Smooth muscle cell (in vitro differentiated cells): ENCODE data around the gene AP3S2. TPM values are rescaled to one million over a fixed set of nuclear protein-coding genes. Genes with fewer than 3 reads are reported as not detected.

Experiments
- DNase-seq: peaks from one replicate; lab custom pipeline; 2025; ENCODE audit not compliant: unreplicated experiment; lab: John Stamatoyannopoulos, UW
- H2AFZ ChIP-seq: fragments of 200-600 bp; sonication (generic); 2 replicates; pipeline ENCODE4 v1.6.0; 2016; ENCODE audit warnings: antibody characterized with exemption, low read depth, mild to moderate bottlenecking
- H3F3A ChIP-seq: fragments of 200-600 bp; sonication (generic); 2 replicates; pipeline ENCODE4 v1.6.0; 2017; ENCODE audit warnings: antibody characterized with exemption, low read depth
- H3K27ac ChIP-seq: fragments of 200-600 bp; sonication (generic); 2 replicates; pipeline ENCODE4 v1.5.1; 2016; ENCODE audit warnings: low read depth, mild to moderate bottlenecking
- H3K27me3 ChIP-seq: fragments of 200-600 bp; sonication (generic); 2 replicates; pipeline ENCODE4 v1.6.1; 2016; ENCODE audit warnings: low read depth, mild to moderate bottlenecking
- H3K36me3 ChIP-seq: fragments of 200-600 bp; sonication (generic); 2 replicates; pipeline ENCODE4 v1.5.1; 2016; ENCODE audit warnings: low read depth
- H3K4me1 ChIP-seq: fragments of 200-600 bp; sonication (generic); 2 replicates; pipeline ENCODE4 v1.5.1; 2016; ENCODE audit warnings: low read depth
- H3K4me2 ChIP-seq: fragments of 200-600 bp; sonication (generic); 2 replicates; pipeline ENCODE4 v1.6.0; 2016; ENCODE audit warnings: mild to moderate bottlenecking
- H3K4me3 ChIP-seq: fragments of 200-600 bp; sonication (generic); 2 replicates; pipeline ENCODE4 v1.5.1; 2016; ENCODE audit warnings: mild to moderate bottlenecking
- H3K79me2 ChIP-seq: fragments of 200-600 bp; sonication (generic); 2 replicates; pipeline ENCODE4 v1.6.0; 2016; ENCODE audit warnings: low read depth, mild to moderate bottlenecking
- H3K9ac ChIP-seq: fragments of 200-600 bp; sonication (generic); 2 replicates; pipeline ENCODE4 v1.6.0; 2016; ENCODE audit warnings: low read depth
- H3K9me3 ChIP-seq: fragments of 200-600 bp; sonication (generic); replicated peaks from 2 replicates; pipeline ENCODE4 v1.5.1; 2016; ENCODE audit warnings: low read depth
- H4K20me1 ChIP-seq: fragments of 200-600 bp; sonication (generic); 2 replicates; pipeline ENCODE4 v1.6.0; 2016; ENCODE audit warnings: low read depth
- WGBS: methylation state at CpG from one replicate; pipeline ENCODE4 v1.1.7; 2016; ENCODE audit warnings: low lambda C conversion rate; 5-methylcytosine and 5-hydroxymethylcytosine counted together
- polyA plus RNA-seq: library from polyadenylated mRNA; unstranded; fragments of >200 nt; fragmentation: Nextera tagmentation; extraction: Ambion mirVana; gene quantifications from 2 replicates; pipeline ENCODE4 v1.2.1, GENCODE V29; 2016
- total RNA-seq: library from RNA; depleted of rRNA; stranded (reverse); fragments of >200 nt; gene quantifications from 2 replicates; pipeline ENCODE4 v1.2.3, GENCODE V29; 2014
- TF ChIP-seq, protein P1 (sequence below): fragments of 200-600 bp; sonication (generic); IDR thresholded peaks from 2 replicates; pipeline ENCODE4 v1.5.1; 2017; ENCODE audit warnings: borderline replicate concordance, mild to moderate bottlenecking, antibody characterized with exemption; ENCODE audit not compliant: insufficient read depth, poor library complexity, severe bottlenecking

The AP3S2 gene
- total and polyA plus RNA-seq, 2 experiments from 2014 or later, result 9.4 to 55.8 TPM

DNA sequence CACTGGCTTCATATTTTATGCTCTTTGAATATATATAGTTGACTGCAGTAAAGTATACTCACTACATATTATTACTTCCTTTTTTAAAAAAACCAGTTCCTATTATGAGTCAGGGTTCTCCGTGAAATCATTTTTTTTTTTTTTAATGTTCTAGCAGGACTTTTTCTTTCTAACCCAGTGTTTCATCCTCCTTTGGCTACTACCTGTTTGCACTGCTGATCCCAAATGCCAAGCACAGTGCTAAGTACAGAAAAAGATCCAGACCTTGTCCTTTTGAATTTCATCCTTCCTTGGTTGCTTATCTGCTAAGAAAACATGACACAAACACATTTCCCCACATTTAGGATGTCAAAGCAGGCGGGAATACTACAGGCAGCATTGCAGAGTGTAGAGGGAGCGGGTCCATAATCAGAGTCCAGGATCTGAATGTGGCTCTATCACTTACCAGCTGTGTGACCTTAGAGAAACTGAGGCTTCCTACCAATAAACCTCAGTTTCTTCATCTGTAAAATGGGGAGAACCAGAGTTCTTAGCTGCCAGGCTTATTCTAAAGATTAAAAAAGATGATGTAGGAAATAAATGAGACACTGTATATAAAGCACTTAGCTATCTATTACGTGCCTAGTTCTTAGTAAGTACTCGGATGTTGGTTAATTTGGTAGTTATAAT is 42.0 kb downstream of the AP3S2 start:
- H2AFZ ChIP-seq, result no peak overlapping the region
- H3K4me1 ChIP-seq, result no peaks in the 10 kb centered on the region
- no peak overlapping the region for H3K27ac ChIP-seq
- no peak overlapping the region for H3K4me2 ChIP-seq
- H3K4me3 ChIP-seq, result no peak overlapping the region
- no peaks in the 10 kb centered on the region for H3K36me3 ChIP-seq
- no peak for DNase-seq
- peaks cover 4% of the 10 kb centered on the region for H3F3A ChIP-seq
- TF ChIP-seq, protein P1, sequence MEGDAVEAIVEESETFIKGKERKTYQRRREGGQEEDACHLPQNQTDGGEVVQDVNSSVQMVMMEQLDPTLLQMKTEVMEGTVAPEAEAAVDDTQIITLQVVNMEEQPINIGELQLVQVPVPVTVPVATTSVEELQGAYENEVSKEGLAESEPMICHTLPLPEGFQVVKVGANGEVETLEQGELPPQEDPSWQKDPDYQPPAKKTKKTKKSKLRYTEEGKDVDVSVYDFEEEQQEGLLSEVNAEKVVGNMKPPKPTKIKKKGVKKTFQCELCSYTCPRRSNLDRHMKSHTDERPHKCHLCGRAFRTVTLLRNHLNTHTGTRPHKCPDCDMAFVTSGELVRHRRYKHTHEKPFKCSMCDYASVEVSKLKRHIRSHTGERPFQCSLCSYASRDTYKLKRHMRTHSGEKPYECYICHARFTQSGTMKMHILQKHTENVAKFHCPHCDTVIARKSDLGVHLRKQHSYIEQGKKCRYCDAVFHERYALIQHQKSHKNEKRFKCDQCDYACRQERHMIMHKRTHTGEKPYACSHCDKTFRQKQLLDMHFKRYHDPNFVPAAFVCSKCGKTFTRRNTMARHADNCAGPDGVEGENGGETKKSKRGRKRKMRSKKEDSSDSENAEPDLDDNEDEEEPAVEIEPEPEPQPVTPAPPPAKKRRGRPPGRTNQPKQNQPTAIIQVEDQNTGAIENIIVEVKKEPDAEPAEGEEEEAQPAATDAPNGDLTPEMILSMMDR, result no peak
- no peaks in the 10 kb centered on the region for H3K9me3 ChIP-seq
- no peak overlapping the region for H3K9ac ChIP-seq
- 98% methylated on average over 5 of the region's 5 CpGs for WGBS
- H4K20me1 ChIP-seq, result no peaks in the 10 kb centered on the region
- H3K79me2 ChIP-seq, result no peaks in the 10 kb centered on the region
- no peaks in the 10 kb centered on the region for H3K27me3 ChIP-seq

DNA sequence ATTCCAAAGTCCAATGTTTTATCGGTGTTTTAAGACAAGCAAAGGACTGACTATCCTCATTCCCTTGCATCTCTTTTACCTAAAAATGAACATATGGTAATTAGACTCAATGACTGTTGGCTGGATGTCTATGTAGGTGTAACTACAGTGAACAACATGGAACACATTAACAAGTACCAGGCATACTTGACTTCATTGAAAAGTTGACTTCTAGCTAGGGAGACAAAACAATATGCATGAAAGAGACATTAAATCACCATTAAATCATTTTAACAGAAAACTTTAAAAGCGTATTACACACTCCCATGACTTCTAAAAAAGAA is 44.9 kb downstream of the AP3S2 start:
- H3F3A ChIP-seq, result peaks cover 22% of the 10 kb centered on the region
- TF ChIP-seq, protein P1, result no peak
- H3K27ac ChIP-seq, result peak overlapping the region; percentile 91
- H3K4me3 ChIP-seq, result no peak overlapping the region
- H3K4me2 ChIP-seq, result peak overlapping the region; percentile 75
- no peaks in the 10 kb centered on the region for H4K20me1 ChIP-seq
- no peak for DNase-seq
- peaks cover 14% of the 10 kb centered on the region for H3K4me1 ChIP-seq
- H3K9me3 ChIP-seq, result no peaks in the 10 kb centered on the region
- peak overlapping the region; percentile 68 for H2AFZ ChIP-seq
- no peaks in the 10 kb centered on the region for H3K27me3 ChIP-seq
- no peaks in the 10 kb centered on the region for H3K79me2 ChIP-seq
- WGBS, result 96% methylated on average over 2 of the region's 2 CpGs
- H3K9ac ChIP-seq, result peak overlapping the region; percentile 35
- H3K36me3 ChIP-seq, result no peaks in the 10 kb centered on the region

DNA sequence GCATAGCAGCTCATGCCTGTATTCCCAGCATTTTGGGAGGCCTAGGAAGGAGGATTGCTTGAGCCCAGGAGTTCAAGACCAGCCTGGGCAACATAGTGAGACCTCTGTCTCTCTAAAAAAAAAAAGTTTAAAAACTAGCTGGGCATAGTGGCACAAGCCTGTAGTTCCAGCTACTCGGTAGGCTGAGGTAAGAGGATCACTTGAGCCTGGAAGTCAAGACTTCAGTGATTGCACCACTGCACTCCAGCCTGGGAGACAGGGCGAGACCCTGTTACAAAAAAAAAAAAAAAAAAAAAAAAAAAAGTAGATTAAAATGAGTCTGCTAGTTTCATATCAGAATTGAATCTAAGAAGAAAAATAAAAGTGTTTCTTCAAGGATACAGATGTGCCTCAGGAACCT is 46.7 kb downstream of the AP3S2 start:
- H3K27me3 ChIP-seq, result no peaks in the 10 kb centered on the region
- H2AFZ ChIP-seq, result no peak overlapping the region
- no peaks in the 10 kb centered on the region for H3K9me3 ChIP-seq
- peaks cover 14% of the 10 kb centered on the region for H3K4me1 ChIP-seq
- H4K20me1 ChIP-seq, result no peaks in the 10 kb centered on the region
- WGBS, result 91% methylated on average over 2 of the region's 2 CpGs
- no peak overlapping the region for H3K4me3 ChIP-seq
- no peak overlapping the region for H3K9ac ChIP-seq
- no peaks in the 10 kb centered on the region for H3K36me3 ChIP-seq
- H3K4me2 ChIP-seq, result no peak overlapping the region
- H3F3A ChIP-seq, result peaks cover 22% of the 10 kb centered on the region
- TF ChIP-seq, protein P1, result no peak
- no peak for DNase-seq
- H3K79me2 ChIP-seq, result no peaks in the 10 kb centered on the region
- peak overlapping the region; percentile 96 for H3K27ac ChIP-seq

DNA sequence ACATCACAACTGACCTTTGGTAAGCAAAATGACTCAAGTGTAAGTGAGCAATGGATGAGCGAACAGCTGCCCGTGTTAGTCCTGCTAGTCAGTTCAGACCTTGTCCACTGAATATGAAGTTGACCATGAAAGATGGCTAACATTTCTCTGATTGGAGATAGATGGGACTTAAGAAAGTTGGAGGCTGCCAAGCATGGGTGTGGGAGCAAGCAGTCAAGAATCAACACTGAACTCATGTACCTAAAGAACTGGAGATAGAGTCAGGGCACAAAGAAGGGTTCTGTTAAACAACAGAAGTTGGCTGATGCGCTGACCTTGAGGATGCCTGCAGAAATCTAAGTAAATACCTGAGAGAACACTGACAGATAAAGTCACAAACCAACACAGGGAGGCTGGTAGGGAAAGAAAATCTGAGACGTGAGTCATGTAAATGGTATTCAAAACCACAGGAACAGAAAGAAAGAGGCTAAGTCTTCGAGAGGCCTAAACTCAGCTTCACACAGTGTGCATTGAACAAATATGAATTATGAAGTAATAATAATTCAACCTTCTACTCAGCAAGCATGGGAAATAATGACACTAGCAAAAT is 48.4 kb downstream of the AP3S2 start:
- H3K27ac ChIP-seq, result peak overlapping the region; percentile 96
- no peak overlapping the region for H3K4me3 ChIP-seq

More for the DNA sequence above, 48.4 kb downstream of the AP3S2 start:
- H2AFZ ChIP-seq, result peak overlapping the region; percentile 27
- H3F3A ChIP-seq, result peaks cover 22% of the 10 kb centered on the region
- no peaks in the 10 kb centered on the region for H4K20me1 ChIP-seq
- no peaks in the 10 kb centered on the region for H3K79me2 ChIP-seq
- H3K27me3 ChIP-seq, result no peaks in the 10 kb centered on the region
- peak overlapping the region; percentile 75 for H3K4me2 ChIP-seq
- H3K36me3 ChIP-seq, result no peaks in the 10 kb centered on the region
- peak overlapping the region; percentile 68 for H3K9ac ChIP-seq
- peaks cover 14% of the 10 kb centered on the region for H3K4me1 ChIP-seq
- WGBS, result 15% methylated on average over 5 of the region's 5 CpGs
- no peaks in the 10 kb centered on the region for H3K9me3 ChIP-seq
- TF ChIP-seq, protein P1, result no peak
- DNase-seq, result no peak
